HepG2 (cell line): ENCODE measurements around the gene ARHGEF12. TPM values are rescaled to one million over a fixed set of nuclear protein-coding genes. Genes with fewer than 3 reads are reported as not detected.

ENCODE experiments used
- ATM ChIP-seq: fragments of 450-650 bp; IDR thresholded peaks from 2 replicates; pipeline ENCODE4 v1.7.1; 2017; ENCODE audit warnings: mild to moderate bottlenecking, borderline replicate concordance
- ATRX ChIP-seq: sonication (generic); formaldehyde crosslinking; IDR thresholded peaks from 2 replicates; pipeline ENCODE4 v1.4.0; 2020; ENCODE audit warnings: missing genetic modification reagents, borderline replicate concordance
- EEA1 ChIP-seq: sonication (generic); formaldehyde crosslinking; IDR thresholded peaks from 2 replicates; pipeline ENCODE4 v1.5.1; 2020; ENCODE audit warnings: mild to moderate bottlenecking, missing genetic modification reagents, borderline replicate concordance
- ESRRA ChIP-seq: sonication (generic); formaldehyde crosslinking; IDR thresholded peaks from 2 replicates; pipeline ENCODE4 v1.5.1; 2020; ENCODE audit warnings: mild to moderate bottlenecking, low read depth, missing genetic modification reagents
- HDAC1 ChIP-seq: sonication (generic); formaldehyde crosslinking; IDR thresholded peaks from 2 replicates; pipeline ENCODE4 v1.5.1; 2020; ENCODE audit warnings: mild to moderate bottlenecking, missing genetic modification reagents
- KDM6A ChIP-seq: IDR thresholded peaks from 2 replicates; pipeline ENCODE4 v1.6.1; 2016; ENCODE audit warnings: low read depth
- MYC ChIP-seq: sonication (generic); formaldehyde crosslinking; IDR thresholded peaks from 2 replicates; pipeline ENCODE4 v1.9.0; 2021; ENCODE audit warnings: missing genetic modification reagents, borderline replicate concordance
- NCOA2 ChIP-seq: sonication (generic); formaldehyde crosslinking; IDR thresholded peaks from 2 replicates; pipeline ENCODE4 v1.8.0; 2022; ENCODE audit warnings: inconsistent platforms
- PHF20 ChIP-seq: sonication (generic); formaldehyde crosslinking; IDR thresholded peaks from 2 replicates; pipeline ENCODE4 v1.5.0; 2020; ENCODE audit warnings: mild to moderate bottlenecking, missing genetic modification reagents
- PHF5A ChIP-seq: IDR thresholded peaks from one replicate; pipeline ENCODE4 v1.6.1; 2018; ENCODE audit warnings: low read depth, missing genetic modification reagents; ENCODE audit not compliant: unreplicated experiment
- RBM22 ChIP-seq: fragments of 200-400 bp; formaldehyde crosslinking; optimal IDR thresholded peaks from 2 replicates; pipeline ENCODE3; 2017; ENCODE audit warnings: mild to moderate bottlenecking, low read length, moderate library complexity
- SP140L ChIP-seq: sonication (generic); formaldehyde crosslinking; IDR thresholded peaks from 2 replicates; pipeline ENCODE4 v1.4.0; 2020; ENCODE audit warnings: missing genetic modification reagents, borderline replicate concordance
- SYNCRIP ChIP-seq: fragments of 200-400 bp; formaldehyde crosslinking; IDR thresholded peaks from 2 replicates; pipeline ENCODE4 v1.6.1; 2018; ENCODE audit warnings: mild to moderate bottlenecking, low read depth, low read length; ENCODE audit not compliant: insufficient read depth
- TBX3 ChIP-seq: fragments of 450-650 bp; IDR thresholded peaks from 2 replicates; pipeline ENCODE4 v1.6.1; 2017; ENCODE audit warnings: antibody characterized with exemption, mild to moderate bottlenecking, inconsistent platforms, borderline replicate concordance
- THAP7 ChIP-seq: sonication (generic); formaldehyde crosslinking; IDR thresholded peaks from 2 replicates; pipeline ENCODE4 v1.8.1; 2023; ENCODE audit warnings: mild to moderate bottlenecking, missing genetic modification reagents
- U2AF2 ChIP-seq: fragments of 200-400 bp; formaldehyde crosslinking; IDR thresholded peaks from 2 replicates; pipeline ENCODE4 v1.6.1; 2017; ENCODE audit warnings: low read depth, mild to moderate bottlenecking, low read length
- WIZ ChIP-seq: sonication (generic); formaldehyde crosslinking; IDR thresholded peaks from 2 replicates; pipeline ENCODE4 v1.5.1; 2020; ENCODE audit warnings: mild to moderate bottlenecking, missing genetic modification reagents
- ZNF207 ChIP-seq: fragments of 450-650 bp; IDR thresholded peaks from 2 replicates; pipeline ENCODE4 v1.6.1; 2016; ENCODE audit warnings: antibody characterized with exemption, borderline replicate concordance
- ZNF225 ChIP-seq: sonication (generic); formaldehyde crosslinking; IDR thresholded peaks from 2 replicates; pipeline ENCODE4 v1.4.0; 2020; ENCODE audit warnings: mild to moderate bottlenecking, missing genetic modification reagents
- ZSCAN29 ChIP-seq: sonication (generic); formaldehyde crosslinking; conservative IDR thresholded peaks from 2 replicates; pipeline ENCODE4 v1.4.0; 2020; ENCODE audit warnings: mild to moderate bottlenecking, missing genetic modification reagents
- polyA plus RNA-seq, 8 experiments: library from polyadenylated mRNA; depleted of rRNA in 3 of 8; stranded (reverse) in 7 of 8; unstranded in 1 of 8; fragments of >200 nt; fragmentation: Illumina TruSeq in 4 of 8; extraction: Trizol in 4 of 8; gene quantifications; 2 replicates each; pipeline versions ENCODE4 v1.2.1 to v1.2.3, GENCODE V29; 2011 to 2016; ENCODE audit warnings: low read depth in 4 of 8, missing spikeins in 1 of 8, mixed read lengths in 1 of 8; ENCODE audit not compliant: insufficient read depth in 1 of 8
- total RNA-seq, 5 experiments: library from RNA; depleted of rRNA; stranded (reverse); fragments of >200 nt; fragmentation: Illumina TruSeq; extraction: Trizol; gene quantifications; 2 replicates each; pipeline ENCODE4 v1.2.3, GENCODE V29; 2016; ENCODE audit warnings: low read depth in 1 of 5
- TF ChIP-seq, protein P1 (sequence below), 2 experiments: sonication (generic) in 1 of 2; formaldehyde crosslinking in 1 of 2; IDR thresholded peaks; 2 replicates each; pipeline versions ENCODE4 v1.4.0 to v1.6.1; 2016 to 2020; ENCODE audit warnings: borderline replicate concordance in 1 of 2, low read depth in 1 of 2, mild to moderate bottlenecking in 1 of 2, missing genetic modification reagents in 1 of 2
- TF ChIP-seq, protein P2 (sequence below): IDR thresholded peaks from 2 replicates; pipeline ENCODE4 v1.6.1; 2016; ENCODE audit warnings: missing biosample characterization, missing genetic modification reagents, low read depth
- TF ChIP-seq, protein P3 (sequence below): sonication (generic); formaldehyde crosslinking; IDR thresholded peaks from 2 replicates; pipeline ENCODE4 v1.8.0; 2022; ENCODE audit warnings: mild to moderate bottlenecking, missing genetic modification reagents, moderate library complexity

The ARHGEF12 gene
- total and polyA plus RNA-seq, 2 of the 13 experiments (the other 11 are each of a cell fraction or from before 2014, with no cell fraction given): 17.9 to 54.4 TPM

DNA sequence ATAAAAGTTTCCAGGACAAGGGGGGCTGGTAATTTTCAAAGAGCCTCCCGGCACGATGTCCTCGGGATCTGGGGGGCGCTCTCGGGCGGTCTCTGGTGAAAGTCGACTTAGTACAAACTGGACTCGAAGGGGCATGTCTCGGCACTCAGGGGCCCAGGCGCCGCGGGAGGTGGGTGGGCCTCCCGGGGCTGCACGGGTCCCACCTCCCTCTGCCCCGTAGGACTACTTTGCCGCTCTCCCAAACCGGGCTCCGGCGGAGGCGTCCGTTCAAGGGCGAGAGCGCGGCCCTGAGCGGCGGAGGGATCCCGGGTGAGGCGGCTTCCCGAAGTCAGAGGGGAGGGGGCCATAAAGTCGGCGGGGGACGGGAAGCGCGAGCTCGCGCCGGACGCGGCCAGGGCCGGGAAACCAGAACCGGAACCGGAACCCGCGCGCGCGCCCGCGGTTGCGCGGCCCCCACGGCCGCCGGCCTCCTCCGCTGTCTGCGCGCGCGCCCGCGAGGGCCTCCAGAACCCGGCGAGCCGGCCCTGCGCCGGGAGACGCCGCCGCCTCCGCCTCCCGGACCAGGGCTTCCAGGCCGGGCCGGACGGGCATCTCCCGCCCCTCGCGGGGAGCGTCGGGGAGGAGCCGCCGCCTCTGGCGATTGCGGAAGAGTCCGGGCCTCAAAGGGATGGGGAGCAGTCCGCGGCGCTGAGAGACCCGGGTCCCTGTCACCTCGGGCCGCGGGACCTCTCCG, at the start of gene ARHGEF12 (continued):
- no peak for TF ChIP-seq THAP7 (CRISPR knock-in tag)
- TF ChIP-seq MYC: peak; percentile 60; the same call in 1 of the 2 replicates
- TF ChIP-seq PHF5A (CRISPR knock-in tag): peak; percentile 47
- TF ChIP-seq U2AF2: 0 out of 2 replicates have a peak, but pooled peaks have one; percentile 85
- TF ChIP-seq HDAC1 (CRISPR knock-in tag): peak; percentile 92
- TF ChIP-seq ESRRA: 0 out of 2 replicates have a peak, but pooled peaks have one; percentile 24
- no peak for TF ChIP-seq WIZ (CRISPR knock-in tag)
- TF ChIP-seq, protein P1, sequence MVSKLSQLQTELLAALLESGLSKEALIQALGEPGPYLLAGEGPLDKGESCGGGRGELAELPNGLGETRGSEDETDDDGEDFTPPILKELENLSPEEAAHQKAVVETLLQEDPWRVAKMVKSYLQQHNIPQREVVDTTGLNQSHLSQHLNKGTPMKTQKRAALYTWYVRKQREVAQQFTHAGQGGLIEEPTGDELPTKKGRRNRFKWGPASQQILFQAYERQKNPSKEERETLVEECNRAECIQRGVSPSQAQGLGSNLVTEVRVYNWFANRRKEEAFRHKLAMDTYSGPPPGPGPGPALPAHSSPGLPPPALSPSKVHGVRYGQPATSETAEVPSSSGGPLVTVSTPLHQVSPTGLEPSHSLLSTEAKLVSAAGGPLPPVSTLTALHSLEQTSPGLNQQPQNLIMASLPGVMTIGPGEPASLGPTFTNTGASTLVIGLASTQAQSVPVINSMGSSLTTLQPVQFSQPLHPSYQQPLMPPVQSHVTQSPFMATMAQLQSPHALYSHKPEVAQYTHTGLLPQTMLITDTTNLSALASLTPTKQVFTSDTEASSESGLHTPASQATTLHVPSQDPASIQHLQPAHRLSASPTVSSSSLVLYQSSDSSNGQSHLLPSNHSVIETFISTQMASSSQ (IDR thresholded peaks at IDR 0.05; ENCODE audit: low read depth): no peak
- TF ChIP-seq, protein P1 (CRISPR knock-in tag; IDR thresholded peaks at IDR 0.05; ENCODE audit: borderline replicate concordance): peak; percentile 80; the same call in 1 of the 2 replicates
- peak; percentile 42; the same call in 1 of the 2 replicates for TF ChIP-seq TBX3
- no peak for TF ChIP-seq ZNF207
- TF ChIP-seq SYNCRIP: no peak
- TF ChIP-seq SP140L (CRISPR knock-in tag): no peak
- TF ChIP-seq ATRX: no peak
- no peak for TF ChIP-seq KDM6A (CRISPR knock-in tag)
- TF ChIP-seq, protein P2, sequence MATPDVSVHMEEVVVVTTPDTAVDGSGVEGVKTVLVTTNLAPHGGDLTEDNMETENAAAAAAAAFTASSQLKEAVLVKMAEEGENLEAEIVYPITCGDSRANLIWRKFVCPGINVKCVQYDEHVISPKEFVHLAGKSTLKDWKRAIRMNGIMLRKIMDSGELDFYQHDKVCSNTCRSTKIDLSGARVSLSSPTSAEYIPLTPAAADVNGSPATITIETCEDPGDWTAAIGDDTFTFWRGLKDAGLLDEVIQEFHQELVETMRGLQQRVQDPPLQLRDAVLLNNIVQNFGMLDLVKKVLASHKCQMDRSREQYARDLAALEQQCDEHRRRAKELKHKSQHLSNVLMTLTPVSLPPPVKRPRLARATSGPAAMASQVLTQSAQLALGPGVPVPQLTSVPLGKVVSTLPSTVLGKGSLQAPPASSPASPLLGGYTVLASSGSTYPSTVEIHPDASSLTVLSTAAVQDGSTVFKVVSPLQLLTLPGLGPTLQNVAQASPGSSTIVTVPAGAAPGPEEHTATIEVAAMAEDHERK (CRISPR knock-in tag): no peak
- TF ChIP-seq ATM: no peak
- peak; percentile 58 for TF ChIP-seq NCOA2
- TF ChIP-seq PHF20: peak; percentile 79
- TF ChIP-seq, protein P3, sequence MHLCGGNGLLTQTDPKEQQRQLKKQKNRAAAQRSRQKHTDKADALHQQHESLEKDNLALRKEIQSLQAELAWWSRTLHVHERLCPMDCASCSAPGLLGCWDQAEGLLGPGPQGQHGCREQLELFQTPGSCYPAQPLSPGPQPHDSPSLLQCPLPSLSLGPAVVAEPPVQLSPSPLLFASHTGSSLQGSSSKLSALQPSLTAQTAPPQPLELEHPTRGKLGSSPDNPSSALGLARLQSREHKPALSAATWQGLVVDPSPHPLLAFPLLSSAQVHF (CRISPR knock-in tag): no peak; the same call in 1 of the 2 replicates
- no peak for TF ChIP-seq EEA1 (CRISPR knock-in tag)
- no peak for TF ChIP-seq ZNF225 (CRISPR knock-in tag)
- TF ChIP-seq RBM22: no peak
- no peak; the same call in 1 of the 2 replicates for TF ChIP-seq ZSCAN29
